Measurements from ENCODE around the gene CD109. TPM values are rescaled to one million over a fixed set of nuclear protein-coding genes. Genes with fewer than 3 reads are reported as not detected.

CD109 gene
- total RNA-seq, 6 experiments from 2014 or later = 32.5 to 56.3 (median 48.9) TPM

DNA sequence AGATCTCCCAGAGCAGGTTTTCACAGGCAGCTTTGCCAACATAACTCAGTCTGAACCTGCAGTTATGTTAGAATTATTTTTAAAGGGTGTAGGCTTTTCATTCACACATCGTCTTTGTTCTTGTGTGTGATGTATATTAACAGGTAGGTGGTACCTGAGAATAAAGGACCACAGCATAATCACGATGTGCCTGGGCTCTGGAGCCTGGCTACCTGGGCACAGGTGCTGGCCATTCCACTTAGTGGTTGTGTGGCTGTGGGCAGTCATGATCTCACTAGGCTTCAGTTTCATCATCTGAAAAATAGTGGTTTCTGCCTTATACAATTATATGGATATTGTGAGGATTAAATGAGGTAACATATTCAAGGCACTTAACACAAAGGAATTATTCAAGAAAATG is 6.4 kb downstream of the CD109 start:
- Mint-ChIP-seq H3K9me3 (no peaks in the 10 kb centered on the region), H3K27me3 (ENCODE audit: insufficient read depth) (no peaks in the 10 kb centered on the region; the same call in 1 of the 2 replicates), H3K27ac (no peak overlapping the region; the same call in 1 of the 2 replicates), H3K4me3 (no peak overlapping the region), H3K4me1 (ENCODE audit: low read depth) (peaks cover 27% of the 10 kb centered on the region), H3K36me3 (ENCODE audit: low read depth) (peaks cover 34% of the 10 kb centered on the region)
- TF ChIP-seq, protein P1, sequence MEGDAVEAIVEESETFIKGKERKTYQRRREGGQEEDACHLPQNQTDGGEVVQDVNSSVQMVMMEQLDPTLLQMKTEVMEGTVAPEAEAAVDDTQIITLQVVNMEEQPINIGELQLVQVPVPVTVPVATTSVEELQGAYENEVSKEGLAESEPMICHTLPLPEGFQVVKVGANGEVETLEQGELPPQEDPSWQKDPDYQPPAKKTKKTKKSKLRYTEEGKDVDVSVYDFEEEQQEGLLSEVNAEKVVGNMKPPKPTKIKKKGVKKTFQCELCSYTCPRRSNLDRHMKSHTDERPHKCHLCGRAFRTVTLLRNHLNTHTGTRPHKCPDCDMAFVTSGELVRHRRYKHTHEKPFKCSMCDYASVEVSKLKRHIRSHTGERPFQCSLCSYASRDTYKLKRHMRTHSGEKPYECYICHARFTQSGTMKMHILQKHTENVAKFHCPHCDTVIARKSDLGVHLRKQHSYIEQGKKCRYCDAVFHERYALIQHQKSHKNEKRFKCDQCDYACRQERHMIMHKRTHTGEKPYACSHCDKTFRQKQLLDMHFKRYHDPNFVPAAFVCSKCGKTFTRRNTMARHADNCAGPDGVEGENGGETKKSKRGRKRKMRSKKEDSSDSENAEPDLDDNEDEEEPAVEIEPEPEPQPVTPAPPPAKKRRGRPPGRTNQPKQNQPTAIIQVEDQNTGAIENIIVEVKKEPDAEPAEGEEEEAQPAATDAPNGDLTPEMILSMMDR (IDR thresholded peaks at IDR 0.05) = no peak
- DNase-seq = no peak

DNA sequence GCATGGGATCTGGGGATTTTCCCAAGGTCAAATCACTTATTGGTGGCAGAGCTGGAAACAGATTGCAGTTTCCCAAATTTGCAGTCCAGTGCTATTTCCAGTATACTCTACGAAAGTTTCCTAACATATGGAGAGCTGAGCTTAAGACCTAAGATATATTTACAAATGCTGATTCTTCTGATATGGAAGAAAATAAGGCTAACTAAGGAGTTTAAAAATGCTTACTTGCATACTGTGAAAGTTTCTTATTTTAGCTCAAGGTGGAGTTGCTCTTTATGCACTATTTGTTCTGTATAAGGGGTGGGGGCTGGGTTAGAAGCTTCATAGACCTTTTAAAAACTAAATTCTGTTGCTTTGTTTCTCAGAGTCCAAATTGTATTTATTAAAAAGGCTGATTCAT is 7.5 kb downstream of the CD109 start:
- no peak overlapping the region for H3K4me3 Mint-ChIP-seq
- peaks cover 25% of the 10 kb centered on the region for H3K36me3 Mint-ChIP-seq (ENCODE audit: low read depth)
- H3K9me3 Mint-ChIP-seq = no peaks in the 10 kb centered on the region
- H3K4me1 Mint-ChIP-seq (ENCODE audit: low read depth) = peaks cover 17% of the 10 kb centered on the region
- H3K27ac Mint-ChIP-seq = no peak overlapping the region
- H3K27me3 Mint-ChIP-seq (ENCODE audit: insufficient read depth) = no peaks in the 10 kb centered on the region; the same call in 1 of the 2 replicates
- no peak for DNase-seq
- TF ChIP-seq, protein P1 (IDR thresholded peaks at IDR 0.05) = no peak

DNA sequence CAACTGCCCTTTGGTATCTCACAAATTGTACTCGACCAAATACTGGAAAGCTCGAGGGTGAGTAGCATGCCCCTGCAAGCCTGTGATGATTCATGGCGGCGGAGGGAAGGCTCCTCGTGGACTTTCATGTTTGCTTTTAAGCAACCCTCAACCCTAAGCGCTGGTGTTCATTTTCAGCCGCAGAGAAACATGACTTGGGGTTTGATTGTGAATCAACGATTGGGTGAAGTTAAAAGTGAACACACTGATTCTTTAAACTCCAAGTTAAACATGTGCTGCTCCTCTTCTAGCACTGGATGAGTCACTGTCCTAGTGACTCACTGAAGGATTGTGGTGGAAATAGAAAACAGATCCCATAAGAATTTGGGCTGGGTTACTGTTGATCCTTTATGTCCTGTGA is 8.3 kb downstream of the CD109 start:
- no peak overlapping the region; the same call in 1 of the 2 replicates for H3K4me3 Mint-ChIP-seq
- TF ChIP-seq, protein P1 (IDR thresholded peaks at IDR 0.05) = no peak
- H3K36me3 Mint-ChIP-seq (ENCODE audit: low read depth) = peaks cover 20% of the 10 kb centered on the region
- peak; percentile 96 for DNase-seq
- H3K4me1 Mint-ChIP-seq (ENCODE audit: low read depth) = peaks cover 11% of the 10 kb centered on the region
- no peak overlapping the region for H3K27ac Mint-ChIP-seq
- H3K27me3 Mint-ChIP-seq (ENCODE audit: insufficient read depth) = no peaks in the 10 kb centered on the region; the same call in 1 of the 2 replicates
- no peaks in the 10 kb centered on the region for H3K9me3 Mint-ChIP-seq

DNA sequence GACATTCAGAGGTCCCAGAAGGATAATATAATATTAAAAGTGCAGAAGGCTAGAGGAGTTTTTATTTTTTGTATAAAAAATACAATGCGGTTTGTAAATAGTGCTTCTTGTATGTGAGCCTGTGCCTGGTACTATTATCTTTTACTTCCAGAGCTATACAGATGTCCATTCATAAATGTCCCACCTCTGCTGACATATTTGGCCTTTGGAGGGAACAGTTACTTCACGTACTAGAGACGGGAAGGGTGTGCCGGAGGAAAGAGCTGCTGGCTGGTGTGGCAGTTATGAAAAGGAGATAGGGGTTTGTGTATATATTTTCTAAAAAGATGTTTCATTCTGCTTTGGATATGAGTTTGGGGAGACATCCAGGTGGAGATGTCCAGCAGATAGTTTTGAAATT is 8.8 kb downstream of the CD109 start:
- no peaks in the 10 kb centered on the region for H3K9me3 Mint-ChIP-seq
- peaks cover 20% of the 10 kb centered on the region for H3K36me3 Mint-ChIP-seq (ENCODE audit: low read depth)
- no peak overlapping the region for H3K27ac Mint-ChIP-seq
- no peak for DNase-seq
- H3K4me3 Mint-ChIP-seq = no peak overlapping the region; the same call in 1 of the 2 replicates
- peaks cover 8% of the 10 kb centered on the region for H3K4me1 Mint-ChIP-seq (ENCODE audit: low read depth)
- no peaks in the 10 kb centered on the region; the same call in 1 of the 2 replicates for H3K27me3 Mint-ChIP-seq (ENCODE audit: insufficient read depth)
- TF ChIP-seq, protein P1 (IDR thresholded peaks at IDR 0.05) = no peak

DNA sequence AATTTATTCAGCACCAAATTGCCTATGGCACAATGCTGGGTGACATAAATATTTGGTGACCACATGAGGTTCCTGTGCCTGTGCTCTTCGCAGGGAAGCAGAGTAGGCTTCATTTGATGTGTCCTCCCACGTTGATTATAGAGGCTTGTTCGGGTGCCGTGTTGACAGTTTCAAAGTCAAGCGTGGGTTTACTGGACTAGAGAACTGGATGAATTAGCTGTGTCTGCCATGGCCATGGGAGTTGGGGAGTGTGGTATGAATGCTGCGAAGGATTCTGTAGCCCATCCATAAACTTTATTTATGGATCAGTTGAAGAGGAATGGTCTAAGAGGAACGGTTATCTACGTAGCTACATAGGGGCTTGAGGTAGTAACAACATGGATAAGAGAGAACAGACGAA is 11.0 kb downstream of the CD109 start:
- no peak for DNase-seq
- Mint-ChIP-seq H3K4me1 (ENCODE audit: low read depth) (peaks cover 16% of the 10 kb centered on the region), H3K9me3 (no peaks in the 10 kb centered on the region), H3K36me3 (ENCODE audit: low read depth) (peaks cover 8% of the 10 kb centered on the region), H3K27ac (no peak overlapping the region), H3K27me3 (ENCODE audit: insufficient read depth) (no peaks in the 10 kb centered on the region; the same call in 1 of the 2 replicates), H3K4me3 (no peak overlapping the region)
- TF ChIP-seq, protein P1 (IDR thresholded peaks at IDR 0.05) = no peak
